MCF 10A (cell line): ENCODE measurements around the gene LRFN4. TPM values are rescaled to one million over a fixed set of nuclear protein-coding genes. Genes with fewer than 3 reads are reported as not detected.

ENCODE experiments used
- BruUV-seq: library from RNA; stranded (reverse); fragments of 400-500 nt; replicated peaks from 2 replicates; lab custom pipeline; 2021; lab: Mats Ljungman, UMichigan
- CTCF ChIA-PET: fragments of 300-600 bp; sonication (Branson Sonifier 250); formaldehyde crosslinking; extraction: SDS; loops from one replicate; lab custom pipeline; 2021; ENCODE audit warnings: antibody characterized with exemption, inconsistent platforms; lab: Yijun Ruan, JAX
- POLR2A ChIA-PET: fragments of 300-600, 350-650 bp; sonication (Branson Sonifier 250); formaldehyde crosslinking; extraction: SDS; loops from one replicate; lab custom pipeline; 2020; ENCODE audit warnings: antibody characterized with exemption, inconsistent platforms; lab: Yijun Ruan, JAX
- DNase-seq: peaks from one replicate; pipeline ENCODE4 v3.0.0-alpha.2; 2018; ENCODE audit not compliant: unreplicated experiment
- H3K27ac Mint-ChIP-seq: one replicate; pipeline ENCODE4 v1.8.0; 2022; ENCODE audit warnings: mild to moderate bottlenecking, low read depth, mixed read lengths; ENCODE audit not compliant: unreplicated experiment
- H3K27me3 Mint-ChIP-seq: one replicate; pipeline ENCODE4 v1.8.0; 2022; ENCODE audit warnings: mixed read lengths; ENCODE audit not compliant: insufficient read depth, unreplicated experiment
- H3K36me3 Mint-ChIP-seq: one replicate; pipeline ENCODE4 v1.8.0; 2022; ENCODE audit warnings: mild to moderate bottlenecking, moderate library complexity, mixed read lengths; ENCODE audit not compliant: insufficient read depth, unreplicated experiment
- H3K4me1 Mint-ChIP-seq: one replicate; pipeline ENCODE4 v1.8.0; 2022; ENCODE audit warnings: mixed read lengths; ENCODE audit not compliant: insufficient read depth, unreplicated experiment
- H3K4me3 Mint-ChIP-seq: one replicate; pipeline ENCODE4 v1.8.0; 2022; ENCODE audit warnings: mild to moderate bottlenecking, moderate library complexity, mixed read lengths; ENCODE audit not compliant: unreplicated experiment
- H3K9me3 Mint-ChIP-seq: one replicate; pipeline ENCODE4 v1.8.0; 2022; ENCODE audit warnings: mixed read lengths; ENCODE audit not compliant: unreplicated experiment
- CTCF ChIP-seq: fragments of 200-600 bp; IDR thresholded peaks from one replicate; pipeline ENCODE4 v1.8.0; 2022; ENCODE audit warnings: antibody characterized with exemption, mild to moderate bottlenecking; ENCODE audit not compliant: unreplicated experiment
- intact Hi-C: fragments of 100-400 bp; cut with micrococcal nuclease; formaldehyde crosslinking; loops from 2 replicates; pipeline ENCODE4 v1.14.1; 2022
- total RNA-seq: library from RNA; stranded (reverse); gene quantifications from 2 replicates; pipeline ENCODE4 v1.2.3, GENCODE V29; 2022

The LRFN4 gene
- total RNA-seq, 1 experiment from 2014 or later = 30.4 TPM

- ChIA-PET POLR2A (interaction anchor here (1.8 kb wide), 1 partner anchor 122 kb away, joined by 4 read pairs; no protein-coding TSS in a partner anchor), CTCF (interaction anchor here (0.5 to 0.8 kb wide), 3 partner anchors 14 to 294 kb away, joined by 3 to 4 read pairs (median 3); partner anchors contain the start of gene C11orf86)
- Mint-ChIP-seq H3K9me3 (no peaks in the 10 kb centered on the region), H3K4me1 (peaks cover 13% of the 10 kb centered on the region), H3K4me3 (no peak overlapping the region), H3K36me3 (peaks cover 58% of the 10 kb centered on the region), H3K27ac (no peak overlapping the region), H3K27me3 (no peaks in the 10 kb centered on the region)
- intact Hi-C loops = no loop called here
- no peak for TF ChIP-seq CTCF
- BruUV-seq = TSS peak; percentile 26
- DNase-seq = no peak
Observed at GRCh38 chr11:66848671-66849500, 8.0 kb upstream of the LRFN4 start.

- intact Hi-C loops = loop anchor here (10.0 kb wide), 1 partner anchor 205 kb away; the partner anchor contains the start of gene RHOD
- no peak overlapping the region for H3K27ac Mint-ChIP-seq
- DNase-seq = no peak
- no peaks in the 10 kb centered on the region for H3K9me3 Mint-ChIP-seq
- no peaks in the 10 kb centered on the region for H3K27me3 Mint-ChIP-seq
- CTCF ChIA-PET = interaction anchor here (0.5 to 0.8 kb wide), 2 partner anchors 126 to 293 kb away, joined by 3 read pairs; partner anchors contain the start of gene C11orf86
- POLR2A ChIA-PET = interaction anchor here (0.6 to 1.8 kb wide), 2 partner anchors 90 to 121 kb away, joined by 3 to 4 read pairs; no protein-coding TSS in a partner anchor
- peaks cover 6% of the 10 kb centered on the region for H3K4me1 Mint-ChIP-seq
- no TSS peak for BruUV-seq
- no peak for TF ChIP-seq CTCF
- H3K4me3 Mint-ChIP-seq = no peak overlapping the region
- H3K36me3 Mint-ChIP-seq = peaks cover 55% of the 10 kb centered on the region
Observed at GRCh38 chr11:66849501-66850234, 7.2 kb upstream of the LRFN4 start.

- peaks cover 3% of the 10 kb centered on the region for H3K4me1 Mint-ChIP-seq
- POLR2A ChIA-PET = interaction anchor here (0.6 kb wide), 1 partner anchor 89 kb away, joined by 3 read pairs; no protein-coding TSS in a partner anchor
- DNase-seq = no peak
Observed at GRCh38 chr11:66850235-66850587, 6.7 kb upstream of the LRFN4 start.

More at GRCh38 chr11:66850235-66850587, 6.7 kb upstream of the LRFN4 start:
- no peaks in the 10 kb centered on the region for H3K9me3 Mint-ChIP-seq
- no peak overlapping the region for H3K4me3 Mint-ChIP-seq
- H3K27me3 Mint-ChIP-seq = no peaks in the 10 kb centered on the region
- no TSS peak for BruUV-seq
- H3K27ac Mint-ChIP-seq = peak overlapping the region; percentile 69
- intact Hi-C loops = loop anchor here (10.0 kb wide), 1 partner anchor 205 kb away; the partner anchor contains the start of gene RHOD
- CTCF ChIA-PET = interaction anchor here (0.9 kb wide), 1 partner anchor 126 kb away, joined by 5 read pairs; no protein-coding TSS in a partner anchor
- peaks cover 55% of the 10 kb centered on the region for H3K36me3 Mint-ChIP-seq
- no peak for TF ChIP-seq CTCF
